ENCODE results near the gene ALS2CL.

Gene ALS2CL

GRCh38 chr3:46733026-46733800 is 39.7 kb upstream of the ALS2CL start:
- DNase-seq (ENCODE audit: low spot score), result no peak
- TF ChIP-seq, protein P1, sequence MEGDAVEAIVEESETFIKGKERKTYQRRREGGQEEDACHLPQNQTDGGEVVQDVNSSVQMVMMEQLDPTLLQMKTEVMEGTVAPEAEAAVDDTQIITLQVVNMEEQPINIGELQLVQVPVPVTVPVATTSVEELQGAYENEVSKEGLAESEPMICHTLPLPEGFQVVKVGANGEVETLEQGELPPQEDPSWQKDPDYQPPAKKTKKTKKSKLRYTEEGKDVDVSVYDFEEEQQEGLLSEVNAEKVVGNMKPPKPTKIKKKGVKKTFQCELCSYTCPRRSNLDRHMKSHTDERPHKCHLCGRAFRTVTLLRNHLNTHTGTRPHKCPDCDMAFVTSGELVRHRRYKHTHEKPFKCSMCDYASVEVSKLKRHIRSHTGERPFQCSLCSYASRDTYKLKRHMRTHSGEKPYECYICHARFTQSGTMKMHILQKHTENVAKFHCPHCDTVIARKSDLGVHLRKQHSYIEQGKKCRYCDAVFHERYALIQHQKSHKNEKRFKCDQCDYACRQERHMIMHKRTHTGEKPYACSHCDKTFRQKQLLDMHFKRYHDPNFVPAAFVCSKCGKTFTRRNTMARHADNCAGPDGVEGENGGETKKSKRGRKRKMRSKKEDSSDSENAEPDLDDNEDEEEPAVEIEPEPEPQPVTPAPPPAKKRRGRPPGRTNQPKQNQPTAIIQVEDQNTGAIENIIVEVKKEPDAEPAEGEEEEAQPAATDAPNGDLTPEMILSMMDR (IDR thresholded peaks at IDR 0.05; ENCODE audit: extremely low read depth, missing control alignments), result no peak

DNA sequence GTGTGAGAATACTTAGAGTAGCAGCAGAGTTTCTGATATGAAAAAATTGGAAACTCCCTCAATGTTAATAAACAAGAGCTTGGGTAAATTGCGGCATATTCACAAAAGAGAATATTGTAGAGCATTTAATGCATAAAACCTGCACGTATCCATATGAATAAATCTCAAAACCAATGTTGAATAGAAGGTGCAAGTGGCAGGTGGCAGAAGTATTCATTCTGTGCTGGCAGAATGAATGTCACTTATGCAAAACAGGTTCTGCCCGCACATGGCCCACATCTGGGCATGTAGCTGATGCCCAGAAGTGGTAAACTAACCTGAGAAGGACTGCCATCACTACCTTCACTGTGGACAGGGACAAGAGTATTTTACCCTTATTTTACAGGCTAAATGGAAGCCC is 38.3 kb upstream of the ALS2CL start:
- TF ChIP-seq, protein P1 (IDR thresholded peaks at IDR 0.05; ENCODE audit: extremely low read depth, missing control alignments), result no peak
- DNase-seq (ENCODE audit: low spot score), result no peak

DNA sequence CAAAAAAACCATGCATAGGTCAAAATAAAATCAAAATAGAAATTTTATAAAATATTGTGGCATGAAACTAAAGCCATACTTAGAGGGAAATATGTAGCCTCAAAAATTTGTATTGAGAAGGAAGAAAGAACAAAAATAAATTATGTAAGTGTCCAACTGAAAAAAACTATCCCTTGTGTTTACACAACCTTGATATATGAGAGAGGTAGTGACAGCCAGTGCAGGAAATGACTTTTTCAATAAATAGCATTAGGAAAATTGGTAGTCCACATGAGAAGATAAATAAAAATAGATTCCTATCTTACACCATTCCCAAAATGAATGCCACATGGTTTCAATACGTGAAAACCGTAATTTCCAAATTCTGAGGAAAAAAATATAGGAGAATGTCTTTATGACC is 37.3 kb upstream of the ALS2CL start:
- TF ChIP-seq, protein P1 (IDR thresholded peaks at IDR 0.05; ENCODE audit: extremely low read depth, missing control alignments), result no peak
- no peak for DNase-seq (ENCODE audit: low spot score)

- TF ChIP-seq, protein P1 (IDR thresholded peaks at IDR 0.05; ENCODE audit: extremely low read depth, missing control alignments), result no peak
- DNase-seq (ENCODE audit: low spot score), result no peak
Observed at GRCh38 chr3:46729038-46729437, 35.6 kb upstream of the ALS2CL start.

DNA sequence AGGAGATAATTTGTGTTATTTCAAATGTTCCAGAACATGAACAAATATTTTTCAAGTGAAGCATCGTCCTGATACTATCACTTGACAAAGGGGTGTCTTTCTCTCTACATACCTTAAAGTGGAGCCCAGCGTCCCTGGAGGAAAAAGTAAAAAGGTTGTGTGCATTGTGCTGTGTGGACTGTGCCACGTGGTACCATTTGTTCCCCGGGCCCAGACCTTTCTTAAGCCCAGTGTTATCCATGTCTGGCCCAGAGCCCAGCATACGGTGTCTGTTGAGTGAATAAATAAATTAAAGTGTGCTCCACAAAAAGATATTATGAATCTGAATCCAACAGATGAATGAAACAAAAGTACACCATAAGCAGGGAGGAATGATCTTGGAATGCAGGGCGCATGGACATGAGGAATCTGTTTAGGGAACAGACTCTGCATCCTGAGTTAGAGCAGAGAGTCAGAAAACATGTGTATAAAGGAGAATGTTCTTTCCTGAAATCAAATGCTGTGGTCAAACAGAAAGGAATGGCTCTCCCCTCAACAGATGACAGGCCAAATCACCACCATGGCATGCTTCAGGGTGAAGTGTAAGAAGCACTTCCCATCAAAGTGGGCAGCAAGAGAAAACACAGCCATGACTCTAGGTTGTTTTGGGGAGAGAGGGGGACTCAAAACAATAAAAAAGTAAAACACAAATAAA is 32.3 kb upstream of the ALS2CL start:
- no peak for DNase-seq (ENCODE audit: low spot score)
- TF ChIP-seq, protein P1 (IDR thresholded peaks at IDR 0.05; ENCODE audit: extremely low read depth, missing control alignments), result no peak

DNA sequence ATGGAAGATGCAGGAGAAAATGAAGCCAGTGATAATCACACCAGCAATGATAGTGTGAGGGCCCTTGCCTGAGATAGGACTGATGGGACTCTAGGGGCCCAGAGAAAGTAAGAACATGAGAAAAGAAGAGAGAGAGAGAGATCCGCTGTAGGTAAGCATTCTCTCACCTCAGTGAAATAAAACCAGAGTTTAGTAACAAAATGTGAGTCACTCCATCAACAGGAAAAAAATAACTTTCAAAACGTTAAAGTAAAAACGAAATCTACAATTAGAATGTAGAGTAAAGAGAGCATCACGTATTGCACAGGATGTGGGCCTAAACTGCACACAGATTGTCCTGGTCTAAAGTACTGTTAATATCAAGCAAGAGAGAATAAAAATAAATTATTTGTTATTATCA is 30.9 kb upstream of the ALS2CL start:
- TF ChIP-seq, protein P1 (IDR thresholded peaks at IDR 0.05; ENCODE audit: extremely low read depth, missing control alignments), result no peak
- no peak for DNase-seq (ENCODE audit: low spot score)

DNA sequence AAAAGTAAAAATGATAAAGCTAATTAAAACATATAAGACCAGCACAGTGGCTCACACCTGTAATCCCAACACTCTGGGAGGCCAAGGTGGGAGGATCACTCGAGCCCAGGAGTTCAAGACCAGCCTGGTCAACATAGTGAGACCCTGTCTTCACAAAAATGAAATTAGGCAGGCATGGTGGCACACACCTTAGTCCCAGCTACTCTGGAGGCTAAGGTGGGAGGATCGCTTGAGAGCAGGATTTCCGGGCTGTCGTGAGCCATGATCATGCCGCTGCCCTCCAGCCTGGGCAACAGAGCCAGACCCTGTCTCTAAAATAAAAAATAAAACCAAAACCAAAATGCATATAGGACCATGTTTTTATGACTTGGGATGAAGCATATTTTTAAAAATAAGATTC is 29.0 kb upstream of the ALS2CL start:
- DNase-seq (ENCODE audit: low spot score), result no peak
- TF ChIP-seq, protein P1 (IDR thresholded peaks at IDR 0.05; ENCODE audit: extremely low read depth, missing control alignments), result no peak

Data from GM20000 (cell line).